Astrocyte of the cerebellum (primary cell): ENCODE data around the gene EVA1A.

Source experiments
- DNase-seq: peaks from one replicate; pipeline ENCODE4 v3.0.0-alpha.2; 2011; ENCODE audit warnings: low read depth
- H3K4me3 ChIP-seq: 2 replicates; pipeline ENCODE4 v1.5.1; 2011; ENCODE audit warnings: mild to moderate bottlenecking, low read depth, low read length, moderate library complexity
- in situ Hi-C: cut with HindIII; loops from 2 replicates; pipeline ENCODE4 v1.10.0; 2017; ENCODE audit warnings: low sequenced_read_pairs
- TF ChIP-seq, protein P1 (sequence below): IDR thresholded peaks from 2 replicates; pipeline ENCODE4 v1.5.1; 2012; ENCODE audit warnings: low read length, low read depth, moderate library complexity, mild to moderate bottlenecking; ENCODE audit errors: missing control alignments

EVA1A gene

GRCh38 chr2:75545387-75545786, 15.4 kb downstream of the EVA1A start:
- in situ Hi-C loops: no loop called here
- H3K4me3 ChIP-seq: no peak overlapping the region
- no peak for DNase-seq
- TF ChIP-seq, protein P1, sequence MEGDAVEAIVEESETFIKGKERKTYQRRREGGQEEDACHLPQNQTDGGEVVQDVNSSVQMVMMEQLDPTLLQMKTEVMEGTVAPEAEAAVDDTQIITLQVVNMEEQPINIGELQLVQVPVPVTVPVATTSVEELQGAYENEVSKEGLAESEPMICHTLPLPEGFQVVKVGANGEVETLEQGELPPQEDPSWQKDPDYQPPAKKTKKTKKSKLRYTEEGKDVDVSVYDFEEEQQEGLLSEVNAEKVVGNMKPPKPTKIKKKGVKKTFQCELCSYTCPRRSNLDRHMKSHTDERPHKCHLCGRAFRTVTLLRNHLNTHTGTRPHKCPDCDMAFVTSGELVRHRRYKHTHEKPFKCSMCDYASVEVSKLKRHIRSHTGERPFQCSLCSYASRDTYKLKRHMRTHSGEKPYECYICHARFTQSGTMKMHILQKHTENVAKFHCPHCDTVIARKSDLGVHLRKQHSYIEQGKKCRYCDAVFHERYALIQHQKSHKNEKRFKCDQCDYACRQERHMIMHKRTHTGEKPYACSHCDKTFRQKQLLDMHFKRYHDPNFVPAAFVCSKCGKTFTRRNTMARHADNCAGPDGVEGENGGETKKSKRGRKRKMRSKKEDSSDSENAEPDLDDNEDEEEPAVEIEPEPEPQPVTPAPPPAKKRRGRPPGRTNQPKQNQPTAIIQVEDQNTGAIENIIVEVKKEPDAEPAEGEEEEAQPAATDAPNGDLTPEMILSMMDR: no peak

- TF ChIP-seq, protein P1: no peak
- no peak overlapping the region for H3K4me3 ChIP-seq
- no peak for DNase-seq
- in situ Hi-C loops: no loop called here
Observed at GRCh38 chr2:75543446-75543845, 17.3 kb downstream of the EVA1A start.

- TF ChIP-seq, protein P1: no peak
- in situ Hi-C loops: no loop called here
Observed at GRCh38 chr2:75541430-75541829, 19.3 kb downstream of the EVA1A start.

GRCh38 chr2:75540994-75541393, 19.7 kb downstream of the EVA1A start:
- DNase-seq: no peak
- TF ChIP-seq, protein P1: no peak
- no peak overlapping the region for H3K4me3 ChIP-seq
- in situ Hi-C loops: no loop called here

More at GRCh38 chr2:75541430-75541829, 19.3 kb downstream of the EVA1A start:
- H3K4me3 ChIP-seq: no peak overlapping the region
- DNase-seq: no peak

GRCh38 chr2:75539955-75540716, 20.6 kb downstream of the EVA1A start:
- TF ChIP-seq, protein P1: no peak
- in situ Hi-C loops: no loop called here
- no peak for DNase-seq
- no peak overlapping the region for H3K4me3 ChIP-seq

DNA sequence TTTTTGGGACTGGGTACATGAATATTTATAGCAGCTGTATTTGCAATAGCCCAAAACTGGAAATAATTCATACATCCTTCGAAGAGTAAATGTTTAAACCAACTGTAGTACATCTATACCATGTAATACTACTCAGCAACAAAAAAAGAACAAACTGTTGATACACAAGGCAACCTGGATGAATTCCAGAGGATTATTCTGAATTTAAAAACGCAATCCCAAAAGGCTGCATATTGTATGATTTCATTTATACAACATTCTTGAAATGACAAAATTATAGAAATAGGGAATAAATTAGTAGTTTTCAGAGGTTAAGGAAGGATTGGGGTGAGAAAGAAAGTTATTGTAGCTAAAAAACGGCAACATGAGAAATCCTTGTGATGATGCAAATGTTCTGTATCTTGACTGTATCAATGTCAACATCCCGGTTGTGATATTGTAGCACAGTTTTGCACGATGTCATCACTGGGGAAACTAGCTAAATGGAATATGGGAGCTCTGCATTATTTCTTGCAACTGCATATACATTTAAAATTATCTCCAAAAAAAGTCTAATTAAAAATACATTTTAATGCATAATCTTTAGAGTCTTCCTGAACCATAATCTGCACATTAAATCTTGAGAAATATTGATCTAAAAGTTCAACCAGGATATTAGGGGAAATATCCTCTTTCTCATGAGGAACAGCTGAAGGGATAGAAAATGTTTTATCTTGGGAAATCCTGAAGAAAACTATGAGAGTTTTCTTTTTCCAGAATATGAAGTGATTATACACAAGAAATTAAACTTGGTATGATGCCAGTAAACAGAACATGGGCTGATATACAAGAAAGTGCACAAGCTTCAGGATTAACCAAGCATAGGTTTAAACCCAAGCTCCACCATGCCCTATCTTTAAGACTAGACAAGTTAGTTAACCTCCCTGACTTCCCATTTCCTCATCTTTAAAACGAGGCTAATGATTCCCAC, 21.9 kb downstream of the EVA1A start:
- H3K4me3 ChIP-seq: no peak overlapping the region
- DNase-seq: no peak
- TF ChIP-seq, protein P1: no peak
- in situ Hi-C loops: no loop called here
